HL-60 (cell line): ENCODE data around the gene PTPRD.

ENCODE experiments used
- DNase-seq, 2 experiments: peaks; one replicate each; pipeline ENCODE4 v3.0.0-alpha.2; 2010 to 2020; ENCODE audit warnings: low read depth in 1 of 2, low spot score in 1 of 2
- H3K27ac ChIP-seq: fragments of 250-450 bp; sonication (Bioruptor Pico); replicated peaks from 2 replicates; pipeline ENCODE4 v1.5.1; 2020; ENCODE audit warnings: mild to moderate bottlenecking, moderate library complexity
- H3K27me3 ChIP-seq: fragments of 250-450 bp; sonication (Bioruptor Pico); 2 replicates; pipeline ENCODE4 v1.5.1; 2021; ENCODE audit warnings: mild to moderate bottlenecking, moderate library complexity; ENCODE audit not compliant: insufficient read depth, poor library complexity, severe bottlenecking
- H3K4me3 ChIP-seq: replicated peaks from 2 replicates; pipeline ENCODE4 v1.5.1; 2011; ENCODE audit warnings: mild to moderate bottlenecking, control low read depth, low read length; ENCODE audit not compliant: insufficient read depth
- CTCF ChIP-seq: IDR thresholded peaks from one replicate; pipeline ENCODE4 v1.5.1; 2011; ENCODE audit warnings: low read length, control low read depth, inconsistent platforms; ENCODE audit not compliant: insufficient read depth
- GABPA ChIP-seq: IDR thresholded peaks from 2 replicates; pipeline ENCODE4 v1.6.1; 2012; ENCODE audit warnings: low read depth
- POLR2AphosphoS5 ChIP-seq: IDR thresholded peaks from 2 replicates; pipeline ENCODE4 v1.6.1; 2012; ENCODE audit warnings: low read depth
- REST ChIP-seq: IDR thresholded peaks from 2 replicates; pipeline ENCODE4 v1.6.1; 2012; ENCODE audit warnings: low read depth; ENCODE audit not compliant: insufficient replicate concordance
- SPI1 ChIP-seq: IDR thresholded peaks from 2 replicates; pipeline ENCODE4 v1.6.1; 2012; ENCODE audit warnings: low read depth, mild to moderate bottlenecking, borderline replicate concordance

PTPRD gene

GRCh38 chr9:8917956-8918739 lies 1694.7 kb downstream of the PTPRD start:
- TF ChIP-seq GABPA (no peak), REST (no peak), CTCF (no peak), SPI1 (no peak), POLR2AphosphoS5 (no peak)
- no peak overlapping the region for H3K27ac ChIP-seq
- no peak overlapping the region for H3K4me3 ChIP-seq
- DNase-seq, result no peak
- no peaks in the 10 kb centered on the region for H3K27me3 ChIP-seq

- no peak overlapping the region for H3K27ac ChIP-seq
- TF ChIP-seq POLR2AphosphoS5, result no peak
- no peak for TF ChIP-seq SPI1
- no peak for TF ChIP-seq CTCF
- TF ChIP-seq REST, result no peak
- no peak for TF ChIP-seq GABPA
- H3K27me3 ChIP-seq, result no peaks in the 10 kb centered on the region
- H3K4me3 ChIP-seq, result no peak overlapping the region
- DNase-seq, result no peak
These were observed 1696.0 kb downstream of the PTPRD start for GRCh38 chr9:8916771-8917170.

GRCh38 chr9:8907868-8908267 lies 1704.9 kb downstream of the PTPRD start:
- no peak for DNase-seq
- H3K4me3 ChIP-seq, result no peak overlapping the region
- TF ChIP-seq POLR2AphosphoS5, result no peak
- TF ChIP-seq REST, result no peak
- TF ChIP-seq CTCF, result no peak
- no peak for TF ChIP-seq SPI1
- no peak for TF ChIP-seq GABPA
- H3K27ac ChIP-seq, result no peak overlapping the region
- H3K27me3 ChIP-seq, result no peaks in the 10 kb centered on the region
